SK-N-SH (cell line): ENCODE results near the gene BARD1.

Experiments
- EZH2phosphoT487 ChIP-seq: fragments of 200-600 bp; sonication (generic); IDR thresholded peaks from 2 replicates; pipeline ENCODE4 v1.6.1; 2017; ENCODE audit warnings: low read depth, mixed run types, mild to moderate bottlenecking, antibody characterized with exemption, moderate library complexity, borderline replicate concordance
- MAX ChIP-seq: IDR thresholded peaks from 2 replicates; pipeline ENCODE4 v1.4.0; 2012; ENCODE audit warnings: low read depth
- REST ChIP-seq: IDR thresholded peaks from 2 replicates; pipeline ENCODE4 v1.6.1; 2012; ENCODE audit warnings: mild to moderate bottlenecking, low read depth, low read length, moderate library complexity

GRCh38 chr2:214807653-214808052 is 1.8 kb downstream of the BARD1 start:
- TF ChIP-seq MAX (no peak), REST (no peak), EZH2phosphoT487 (no peak)
